Ovary (tissue), 3 donors: ENCODE data around the gene ANKRD10.

Experiments used
- CTCF ChIP-seq, 3 donors: fragments of 450-650 bp in 2 of 3; fragments of 200-600 bp in 1 of 3; IDR thresholded peaks; one replicate each; pipeline versions ENCODE4 v1.5.1 to v1.8.0; 2016 to 2022; ENCODE audit warnings: antibody characterized with exemption in 3 of 3, mild to moderate bottlenecking in 1 of 3
- EP300 ChIP-seq: sonication (generic); formaldehyde crosslinking; IDR thresholded peaks from one replicate; pipeline ENCODE4 v1.6.1; 2017; ENCODE audit warnings: antibody characterized with exemption
- POLR2A ChIP-seq: fragments of 450-650 bp; IDR thresholded peaks from one replicate; pipeline ENCODE4 v1.6.1; 2017; ENCODE audit warnings: antibody characterized with exemption, mild to moderate bottlenecking, moderate library complexity
- donor health status: DM: no; HTN: no; CAD: no.

DNA sequence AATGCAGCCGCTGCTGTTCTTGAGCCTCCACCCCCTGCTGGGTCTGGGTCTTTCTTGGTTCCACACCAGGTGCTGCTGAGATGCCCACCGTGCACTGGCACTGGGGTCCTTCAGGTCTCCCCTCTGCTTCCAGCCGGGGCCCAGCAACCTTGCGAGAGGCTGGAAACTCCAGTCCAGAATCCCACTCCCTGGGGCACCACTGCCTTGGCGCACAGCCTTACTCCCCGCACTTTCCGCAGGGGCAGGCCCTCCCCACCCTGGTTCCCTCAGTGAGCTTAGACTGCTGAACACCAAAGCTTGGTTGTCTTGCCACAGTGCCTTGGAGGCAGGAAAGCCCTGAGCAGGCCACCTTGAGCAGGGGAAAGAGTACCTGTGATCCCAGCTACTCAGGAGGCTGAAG is 60.0 kb downstream of the ANKRD10 start:
- TF ChIP-seq CTCF (IDR thresholded peaks at IDR 0.05) (no peak), EP300 (no peak), POLR2A (no peak)
